ENCODE data around the gene RALBP1. TPM values are rescaled to one million over a fixed set of nuclear protein-coding genes. Genes with fewer than 3 reads are reported as not detected.

Gene RALBP1
- total and polyA plus RNA-seq, 9 of the 15 experiments (the other 6 are each of a cell fraction or from before 2014, with no cell fraction given), result 10.9 to 70.0 (median 61.3) TPM

GRCh38 chr18:9475643-9476591 lies 604 bp downstream of the RALBP1 start:
- H3K9me3 ChIP-seq (replicated peaks; ENCODE audit: control insufficient read depth, insufficient read depth, low read depth, low read length), result no peaks in the 10 kb centered on the region
- H3K27me3 ChIP-seq (ENCODE audit: control insufficient read depth in 2 of 2, insufficient read depth in 2 of 2, low read length in 2 of 2), result no peaks in the 10 kb centered on the region
- peaks cover 25% of the 10 kb centered on the region; the same call in 2 of the 3 replicates for H3K36me3 ChIP-seq (ENCODE audit: control insufficient read depth, insufficient read depth, low read length)
- peak overlapping the region; percentile 87 for H3K27ac ChIP-seq (ENCODE audit: extremely low read depth, low read depth, low read length)
- under 1% methylated on average over 54 of the region's 59 CpGs for WGBS (ENCODE audit: insufficient coverage, low coverage, missing lambda C conversion rate)
- TSS peak; percentile 39 for BruUV-seq (replicated peaks)
- peak; percentile 68 to 86 (median 81) for DNase-seq (ENCODE audit: extremely low read depth in 1 of 4, low spot score in 3 of 4)
- CTCF ChIA-PET (ENCODE audit: low intra/inter-chr PET ratio), result no interaction called here
- POLR2A ChIA-PET, result interaction anchor here (0.6 to 2.9 kb wide), 6 partner anchors 11 to 1195 kb away, joined by 3 to 10 read pairs (median 3); no protein-coding TSS in a partner anchor
- H3K9me1 ChIP-seq (ENCODE audit: control insufficient read depth, insufficient read depth, low read length), result no peaks in the 10 kb centered on the region
- H3K9ac ChIP-seq (ENCODE audit: insufficient read depth in 1 of 2, low read depth in 2 of 2, low read length in 2 of 2), result peak overlapping the region; percentile 94 to 95
- in situ Hi-C loops (cut with MboI) (no loop called here), intact Hi-C loops (cut with micrococcal nuclease) (loop anchor here (2.0 to 5.0 kb wide), 3 partner anchors 71 to 339 kb away; partner anchors contain the start of genes ANKRD12 and TWSG1)
- H3K4me1 ChIP-seq (replicated peaks in 1 of 2; ENCODE audit: control insufficient read depth in 2 of 2, insufficient read depth in 2 of 2, low read length in 2 of 2), result peaks cover 17 to 28% of the 10 kb centered on the region in 2 experiments
- H3K4me2 ChIP-seq (ENCODE audit: insufficient read depth, low read length), result peak overlapping the region; percentile 98
- peak; percentile 66 for FAIRE-seq
- ATAC-seq, result peak; percentile 12
- no peaks in the 10 kb centered on the region for H4K20me1 ChIP-seq (replicated peaks; ENCODE audit: control insufficient read depth, insufficient read depth, low read length)
- H2AFZ ChIP-seq (ENCODE audit: low read depth, low read length), result peak overlapping the region; percentile 88
- peaks cover 63% of the 10 kb centered on the region for H3K79me2 ChIP-seq (ENCODE audit: control insufficient read depth, insufficient read depth, low read length)
- H3K4me3 ChIP-seq, result peak overlapping the region; percentile 68
- TF ChIP-seq, protein P1, sequence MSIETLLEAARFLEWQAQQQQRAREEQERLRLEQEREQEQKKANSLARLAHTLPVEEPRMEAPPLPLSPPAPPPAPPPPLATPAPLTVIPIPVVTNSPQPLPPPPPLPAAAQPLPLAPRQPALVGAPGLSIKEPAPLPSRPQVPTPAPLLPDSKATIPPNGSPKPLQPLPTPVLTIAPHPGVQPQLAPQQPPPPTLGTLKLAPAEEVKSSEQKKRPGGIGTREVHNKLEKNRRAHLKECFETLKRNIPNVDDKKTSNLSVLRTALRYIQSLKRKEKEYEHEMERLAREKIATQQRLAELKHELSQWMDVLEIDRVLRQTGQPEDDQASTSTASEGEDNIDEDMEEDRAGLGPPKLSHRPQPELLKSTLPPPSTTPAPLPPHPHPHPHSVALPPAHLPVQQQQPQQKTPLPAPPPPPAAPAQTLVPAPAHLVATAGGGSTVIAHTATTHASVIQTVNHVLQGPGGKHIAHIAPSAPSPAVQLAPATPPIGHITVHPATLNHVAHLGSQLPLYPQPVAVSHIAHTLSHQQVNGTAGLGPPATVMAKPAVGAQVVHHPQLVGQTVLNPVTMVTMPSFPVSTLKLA (conservative IDR thresholded peaks at IDR 0.05), result peak in 1 of 2 experiments; percentile 47; a peak in 2 of 4 replicates
- TF ChIP-seq SRSF1 (IDR thresholded peaks at IDR 0.05; ENCODE audit: low read depth, low read length), result 0 out of 2 replicates have a peak, but pooled peaks have one; percentile 63
- no peak for TF ChIP-seq JUN (IDR thresholded peaks at IDR 0.05; ENCODE audit: borderline replicate concordance, low read depth, low read length)
- 0 out of 2 replicates have a peak, but pooled peaks have one; percentile 34 for TF ChIP-seq JUN (CRISPR knock-in tag; IDR thresholded peaks at IDR 0.05; ENCODE audit: borderline replicate concordance)
- TF ChIP-seq ZNF311 (CRISPR knock-in tag; IDR thresholded peaks at IDR 0.05), result no peak
- TF ChIP-seq FIP1L1 (IDR thresholded peaks at IDR 0.05; ENCODE audit: low read depth, low read length, poor library complexity, severe bottlenecking), result peak; percentile 30
- TF ChIP-seq SMAD2 (IDR thresholded peaks at IDR 0.05; ENCODE audit: low read depth, low read length), result no peak
- TF ChIP-seq RHOXF2B (CRISPR knock-in tag; conservative IDR thresholded peaks at IDR 0.05), result peak; percentile 80; the same call in 1 of the 2 replicates
- TF ChIP-seq ZNF274 (IDR thresholded peaks at IDR 0.05; ENCODE audit: borderline replicate concordance, low read depth, low read length), result no peak
- peak; percentile 78 for TF ChIP-seq RBBP5 (IDR thresholded peaks at IDR 0.05; ENCODE audit: borderline replicate concordance, insufficient read depth, low read length, poor library complexity, severe bottlenecking)
- TF ChIP-seq SIN3A (IDR thresholded peaks at IDR 0.05; ENCODE audit: borderline replicate concordance in 2 of 2, control insufficient read depth in 1 of 2, low read depth in 2 of 2, low read length in 2 of 2), result peak in 1 of 2 experiments; percentile 77; a peak in 1 of 4 replicates
- TF ChIP-seq KAT7 (CRISPR knock-in tag; IDR thresholded peaks at IDR 0.05; ENCODE audit: borderline replicate concordance), result 0 out of 2 replicates have a peak, but pooled peaks have one; percentile 67
- TF ChIP-seq NFRKB (IDR thresholded peaks at IDR 0.05; ENCODE audit: low read depth), result no peak
- no peak for TF ChIP-seq IRF2 (CRISPR knock-in tag; IDR thresholded peaks at IDR 0.05)
- TF ChIP-seq GABPB1 (CRISPR knock-in tag; IDR thresholded peaks at IDR 0.05), result peak; percentile 3
- TF ChIP-seq ZNF583 (CRISPR knock-in tag; IDR thresholded peaks at IDR 0.05), result no peak
- no peak for TF ChIP-seq ZNF764 (CRISPR knock-in tag; IDR thresholded peaks at IDR 0.05; ENCODE audit: low read depth)
- TF ChIP-seq RFX1 (IDR thresholded peaks at IDR 0.05), result no peak
- TF ChIP-seq ZEB2 (IDR thresholded peaks at IDR 0.05), result no peak
- peak; percentile 81 for TF ChIP-seq KLF13 (tag; IDR thresholded peaks at IDR 0.05; ENCODE audit: borderline replicate concordance, low read depth)
- TF ChIP-seq HNRNPH1 (optimal IDR thresholded peaks at IDR 0.05; ENCODE audit: low read depth, low read length), result no peak

Measured in K562 (cell line).